SH-SY5Y (cell line): ENCODE results near the gene PRAF2.

Experiments used
- GATA2 ChIP-seq: IDR thresholded peaks from 2 replicates; pipeline ENCODE4 v1.6.1; 2011; ENCODE audit warnings: mild to moderate bottlenecking, low read depth, low read length
- GATA3 ChIP-seq: IDR thresholded peaks from 2 replicates; pipeline ENCODE4 v1.6.1; 2011; ENCODE audit warnings: low read depth, mild to moderate bottlenecking, low read length, moderate library complexity

- TF ChIP-seq GATA3, result no peak
- TF ChIP-seq GATA2, result no peak
Measured at GRCh38 chrX:49089553-49089952, 15.8 kb upstream of the PRAF2 start.
